ENCODE measurements around the gene MAP1B.
A peak's percentile ranks its signal among the peaks of the same experiment; 100 is the strongest.

The MAP1B gene

GRCh38 chr5:72231991-72232703 lies 124.9 kb downstream of the MAP1B start:
- DNase-seq, result no peak

GRCh38 chr5:72232838-72233237 lies 125.6 kb downstream of the MAP1B start:
- no peak for DNase-seq

- DNase-seq, result no peak
Observed at GRCh38 chr5:72233835-72234234, 126.6 kb downstream of the MAP1B start.

- peak in 1 of 2 experiments; percentile 69 for DNase-seq
Observed at GRCh38 chr5:72234265-72234700, 127.0 kb downstream of the MAP1B start.

GRCh38 chr5:72234868-72235267 lies 127.6 kb downstream of the MAP1B start:
- no peak for DNase-seq

GRCh38 chr5:72235725-72236124 lies 128.4 kb downstream of the MAP1B start:
- DNase-seq, result no peak

GRCh38 chr5:72237415-72237814 lies 130.1 kb downstream of the MAP1B start:
- no peak for DNase-seq

GRCh38 chr5:72237879-72238278 lies 130.6 kb downstream of the MAP1B start:
- DNase-seq, result no peak

GRCh38 chr5:72238712-72239445 lies 131.6 kb downstream of the MAP1B start:
- DNase-seq, result no peak

- no peak for DNase-seq
Observed at GRCh38 chr5:72241346-72242003, 134.2 kb downstream of the MAP1B start.

- no peak for DNase-seq
Observed at GRCh38 chr5:72242796-72243475, 135.7 kb downstream of the MAP1B start.

- no peak for DNase-seq
Observed at GRCh38 chr5:72243706-72244105, 136.4 kb downstream of the MAP1B start.

- peak in 1 of 2 experiments; percentile 72 for DNase-seq
Observed at GRCh38 chr5:72244862-72245371, 137.6 kb downstream of the MAP1B start.

GRCh38 chr5:72245546-72245945 lies 138.3 kb downstream of the MAP1B start:
- no peak for DNase-seq

- DNase-seq, result no peak
Observed at GRCh38 chr5:72245951-72246532, 138.8 kb downstream of the MAP1B start.

- no peak for DNase-seq
Observed at GRCh38 chr5:72246954-72247442, 139.7 kb downstream of the MAP1B start.

- DNase-seq, result peak; percentile 55 to 85
Observed at GRCh38 chr5:72248410-72248981, 141.2 kb downstream of the MAP1B start.

- DNase-seq, result no peak
Observed at GRCh38 chr5:72251386-72251785, 144.1 kb downstream of the MAP1B start.

- no peak for DNase-seq
Observed at GRCh38 chr5:72252008-72252407, 144.7 kb downstream of the MAP1B start.

- peak in 1 of 2 experiments; percentile 52 for DNase-seq
Observed at GRCh38 chr5:72252574-72253155, 145.4 kb downstream of the MAP1B start.

GRCh38 chr5:72255237-72255636 lies 148.0 kb downstream of the MAP1B start:
- no peak for DNase-seq

GRCh38 chr5:72255670-72256069 lies 148.4 kb downstream of the MAP1B start:
- DNase-seq, result no peak

Data from SW 1271 (cell line).